Endodermal cell (in vitro differentiated cells): ENCODE data around the gene WNK2. TPM values are rescaled to one million over a fixed set of nuclear protein-coding genes. Genes with fewer than 3 reads are reported as not detected.

Source experiments
- DNase-seq: peaks from one replicate; pipeline ENCODE4 v3.0.0-alpha.2; 2017
- H3K27ac ChIP-seq: 2 replicates; pipeline ENCODE4 v1.5.1; 2013; ENCODE audit warnings: mild to moderate bottlenecking, low read depth, low read length, moderate library complexity
- H3K27me3 ChIP-seq: 2 replicates; pipeline ENCODE4 v1.6.1; 2013; ENCODE audit warnings: mild to moderate bottlenecking, low read length, moderate library complexity; ENCODE audit not compliant: insufficient read depth, control insufficient read depth, poor library complexity, severe bottlenecking
- H3K36me3 ChIP-seq: 2 replicates; pipeline ENCODE4 v1.7.0; 2013; ENCODE audit warnings: mild to moderate bottlenecking, low read length, moderate library complexity; ENCODE audit not compliant: control insufficient read depth, insufficient read depth
- H3K4me1 ChIP-seq: one replicate; pipeline ENCODE4 v1.7.0; 2013; ENCODE audit warnings: low read length; ENCODE audit not compliant: control insufficient read depth, insufficient read depth
- H3K4me3 ChIP-seq: 2 replicates; pipeline ENCODE4 v1.5.1; 2013; ENCODE audit warnings: mild to moderate bottlenecking, low read length, moderate library complexity
- H3K9ac ChIP-seq: 2 replicates; pipeline ENCODE4 v1.6.1; 2013; ENCODE audit warnings: mild to moderate bottlenecking, low read length, moderate library complexity; ENCODE audit not compliant: poor library complexity, severe bottlenecking; ENCODE audit errors: extremely low read depth
- H3K9me3 ChIP-seq: 2 replicates; pipeline ENCODE4 v1.6.1; 2013; ENCODE audit warnings: mild to moderate bottlenecking, low read length, moderate library complexity; ENCODE audit not compliant: control insufficient read depth
- H3K27ac Mint-ChIP-seq: 2 replicates; pipeline ENCODE4 v1.8.0; 2020; ENCODE audit warnings: mixed read lengths
- H3K27me3 Mint-ChIP-seq: 2 replicates; pipeline ENCODE4 v1.8.0; 2021; ENCODE audit warnings: mild to moderate bottlenecking, mixed read lengths; ENCODE audit not compliant: insufficient read depth
- H3K36me3 Mint-ChIP-seq: 2 replicates; pipeline ENCODE4 v1.8.0; 2020; ENCODE audit warnings: low read depth, mixed read lengths
- H3K4me1 Mint-ChIP-seq: 2 replicates; pipeline ENCODE4 v1.8.0; 2020; ENCODE audit warnings: mixed read lengths
- H3K4me3 Mint-ChIP-seq: 2 replicates; pipeline ENCODE4 v1.8.0; 2020; ENCODE audit warnings: mild to moderate bottlenecking, moderate library complexity, mixed read lengths
- H3K9me3 Mint-ChIP-seq: 2 replicates; pipeline ENCODE4 v1.8.0; 2020; ENCODE audit warnings: mild to moderate bottlenecking, mixed read lengths
- CTCF ChIP-seq: fragments of 200-600 bp; sonication (generic); conservative IDR thresholded peaks from 2 replicates; pipeline ENCODE4 v1.5.0; 2021; ENCODE audit warnings: antibody characterized with exemption, mild to moderate bottlenecking
- WGBS, 2 experiments: methylation state at CpG; one replicate each; pipeline versions ENCODE4 v1.1.5 to v1.1.7; 2013; ENCODE audit warnings: missing lambda C conversion rate in 2 of 2, mixed read lengths in 1 of 2; ENCODE audit not compliant: insufficient coverage in 1 of 2, insufficient read length in 1 of 2; 5-methylcytosine and 5-hydroxymethylcytosine counted together
- total RNA-seq, 2 donors: library from RNA; stranded (reverse); fragmentation: NEBNext Ultra II Directional in 1 of 2; extraction: Animal tissue kit (Norgen Biotek cat#: 25700) in 1 of 2; gene quantifications; 2 replicates in 1 of 2; 3 replicates in 1 of 2; pipeline ENCODE4 v1.2.1, GENCODE V29; 2021

WNK2 gene
- total RNA-seq, 2 donors from 2014 or later: 46.1 to 48.8 TPM

GRCh38 chr9:93187574-93187973 is 3.6 kb downstream of the WNK2 start:
- Histone ChIP-seq H3K9ac (no peak overlapping the region), H3K9me3 (no peaks in the 10 kb centered on the region), H3K4me1 (peaks cover 3% of the 10 kb centered on the region), H3K27me3 (peaks cover 27% of the 10 kb centered on the region), H3K27ac (no peak overlapping the region), H3K36me3 (no peaks in the 10 kb centered on the region), H3K4me3 (no peak overlapping the region)
- Mint-ChIP-seq H3K9me3 (no peaks in the 10 kb centered on the region), H3K27me3 (peaks cover 23% of the 10 kb centered on the region), H3K27ac (peak overlapping the region; percentile 20), H3K4me3 (no peak overlapping the region), H3K36me3 (peaks cover 5% of the 10 kb centered on the region), H3K4me1 (peaks cover 24% of the 10 kb centered on the region)
- DNase-seq: no peak
- no peak for TF ChIP-seq CTCF
- 95% methylated on average over 5 of the region's 5 CpGs; no CpG with 5 or more reads in 1 of the 2 experiments for WGBS, 2 experiments

GRCh38 chr9:93188426-93189368 is 4.8 kb downstream of the WNK2 start:
- DNase-seq: no peak
- Histone ChIP-seq H3K9ac (no peak overlapping the region), H3K36me3 (no peaks in the 10 kb centered on the region), H3K4me1 (peaks cover 4% of the 10 kb centered on the region), H3K27me3 (peaks cover 16% of the 10 kb centered on the region), H3K4me3 (no peak overlapping the region), H3K27ac (no peak overlapping the region), H3K9me3 (no peaks in the 10 kb centered on the region)
- peaks cover 11% of the 10 kb centered on the region for H3K27me3 Mint-ChIP-seq
- H3K27ac Mint-ChIP-seq: no peak overlapping the region
- H3K36me3 Mint-ChIP-seq: peaks cover 5% of the 10 kb centered on the region
- TF ChIP-seq CTCF: no peak
- WGBS, 2 experiments: 87 to 93% methylated on average over 10 to 14 of the region's 14 CpGs
- H3K9me3 Mint-ChIP-seq: no peaks in the 10 kb centered on the region
- peaks cover 32% of the 10 kb centered on the region for H3K4me1 Mint-ChIP-seq
- H3K4me3 Mint-ChIP-seq: no peak overlapping the region

GRCh38 chr9:93189369-93190132 is 5.6 kb downstream of the WNK2 start:
- H3K9me3 Mint-ChIP-seq: no peaks in the 10 kb centered on the region
- 91 to 93% methylated on average over 9 to 21 of the region's 21 CpGs for WGBS, 2 experiments
- H3K9me3 ChIP-seq: no peaks in the 10 kb centered on the region
- H3K27ac Mint-ChIP-seq: no peak overlapping the region
- no peak for DNase-seq
- H3K4me1 Mint-ChIP-seq: peaks cover 39% of the 10 kb centered on the region
- peaks cover 11% of the 10 kb centered on the region for H3K27me3 Mint-ChIP-seq
- H3K9ac ChIP-seq: no peak overlapping the region
- H3K36me3 ChIP-seq: no peaks in the 10 kb centered on the region
- H3K4me3 Mint-ChIP-seq: no peak overlapping the region
- peaks cover 13% of the 10 kb centered on the region for H3K27me3 ChIP-seq
- no peak overlapping the region for H3K27ac ChIP-seq
- H3K4me1 ChIP-seq: peaks cover 3% of the 10 kb centered on the region
- no peak overlapping the region for H3K4me3 ChIP-seq
- H3K36me3 Mint-ChIP-seq: peaks cover 5% of the 10 kb centered on the region
- TF ChIP-seq CTCF: no peak
